Mesothelial cell of epicardium (in vitro differentiated cells): Measurements from ENCODE around the gene KIAA0513. TPM values are rescaled to one million over a fixed set of nuclear protein-coding genes. Genes with fewer than 3 reads are reported as not detected.
A peak's percentile ranks its signal among the peaks of the same experiment; 100 is the strongest.

Source experiments
- DNase-seq, 2 experiments: peaks; one replicate each; pipeline ENCODE4 v3.0.0; 2021; ENCODE audit warnings: low spot score in 2 of 2; ENCODE audit not compliant: unreplicated experiment in 2 of 2
- H3K27ac Mint-ChIP-seq: 2 replicates; pipeline ENCODE4 v1.8.0; 2021; ENCODE audit warnings: mixed read lengths
- H3K27me3 Mint-ChIP-seq: 2 replicates; pipeline ENCODE4 v1.8.0; 2021; ENCODE audit warnings: low read depth, mixed read lengths
- H3K36me3 Mint-ChIP-seq: 2 replicates; pipeline ENCODE4 v1.8.0; 2021; ENCODE audit warnings: mixed read lengths
- H3K4me1 Mint-ChIP-seq: 2 replicates; pipeline ENCODE4 v1.8.0; 2021; ENCODE audit warnings: mixed read lengths
- H3K4me3 Mint-ChIP-seq: 2 replicates; pipeline ENCODE4 v1.8.0; 2021; ENCODE audit warnings: mild to moderate bottlenecking, moderate library complexity, mixed read lengths
- H3K9me3 Mint-ChIP-seq: 2 replicates; pipeline ENCODE4 v1.8.0; 2021; ENCODE audit warnings: mixed read lengths
- total RNA-seq: library from RNA; stranded (reverse); gene quantifications from 3 replicates; pipeline ENCODE4 v1.2.1, GENCODE V29; 2021
- TF ChIP-seq, protein P1 (sequence below): fragments of 200-600 bp; sonication (generic); IDR thresholded peaks from one replicate; pipeline ENCODE4 v1.5.0; 2021; ENCODE audit warnings: antibody characterized with exemption; ENCODE audit not compliant: unreplicated experiment

KIAA0513 gene
- total RNA-seq, 1 donor from 2014 or later = 6.8 TPM

DNA sequence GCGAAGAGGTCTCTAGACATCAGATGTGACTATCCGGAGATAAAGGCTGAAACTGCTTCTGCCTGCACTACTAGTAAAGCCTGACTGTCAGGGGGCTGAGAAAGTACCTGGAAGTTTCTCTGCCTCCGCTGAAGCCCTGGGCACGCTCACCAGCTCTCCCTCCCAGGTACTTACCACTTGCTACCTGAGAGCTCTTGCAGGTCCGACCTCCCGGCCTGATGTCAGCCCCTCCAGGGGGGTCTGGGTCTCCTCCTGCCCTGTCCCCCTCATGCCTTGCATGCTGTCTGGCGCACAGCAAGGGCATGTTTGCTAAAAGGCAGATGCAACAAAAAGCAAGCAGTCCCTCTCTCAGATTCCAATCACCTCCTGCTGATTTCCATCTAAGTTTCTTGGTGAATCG is 33.7 kb upstream of the KIAA0513 start:
- Mint-ChIP-seq H3K4me3 (no peak overlapping the region), H3K4me1 (no peaks in the 10 kb centered on the region), H3K27me3 (no peaks in the 10 kb centered on the region), H3K27ac (peak overlapping the region; percentile 67), H3K9me3 (no peaks in the 10 kb centered on the region), H3K36me3 (peaks cover 25% of the 10 kb centered on the region)
- TF ChIP-seq, protein P1, sequence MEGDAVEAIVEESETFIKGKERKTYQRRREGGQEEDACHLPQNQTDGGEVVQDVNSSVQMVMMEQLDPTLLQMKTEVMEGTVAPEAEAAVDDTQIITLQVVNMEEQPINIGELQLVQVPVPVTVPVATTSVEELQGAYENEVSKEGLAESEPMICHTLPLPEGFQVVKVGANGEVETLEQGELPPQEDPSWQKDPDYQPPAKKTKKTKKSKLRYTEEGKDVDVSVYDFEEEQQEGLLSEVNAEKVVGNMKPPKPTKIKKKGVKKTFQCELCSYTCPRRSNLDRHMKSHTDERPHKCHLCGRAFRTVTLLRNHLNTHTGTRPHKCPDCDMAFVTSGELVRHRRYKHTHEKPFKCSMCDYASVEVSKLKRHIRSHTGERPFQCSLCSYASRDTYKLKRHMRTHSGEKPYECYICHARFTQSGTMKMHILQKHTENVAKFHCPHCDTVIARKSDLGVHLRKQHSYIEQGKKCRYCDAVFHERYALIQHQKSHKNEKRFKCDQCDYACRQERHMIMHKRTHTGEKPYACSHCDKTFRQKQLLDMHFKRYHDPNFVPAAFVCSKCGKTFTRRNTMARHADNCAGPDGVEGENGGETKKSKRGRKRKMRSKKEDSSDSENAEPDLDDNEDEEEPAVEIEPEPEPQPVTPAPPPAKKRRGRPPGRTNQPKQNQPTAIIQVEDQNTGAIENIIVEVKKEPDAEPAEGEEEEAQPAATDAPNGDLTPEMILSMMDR = no peak
- DNase-seq = no peak

DNA sequence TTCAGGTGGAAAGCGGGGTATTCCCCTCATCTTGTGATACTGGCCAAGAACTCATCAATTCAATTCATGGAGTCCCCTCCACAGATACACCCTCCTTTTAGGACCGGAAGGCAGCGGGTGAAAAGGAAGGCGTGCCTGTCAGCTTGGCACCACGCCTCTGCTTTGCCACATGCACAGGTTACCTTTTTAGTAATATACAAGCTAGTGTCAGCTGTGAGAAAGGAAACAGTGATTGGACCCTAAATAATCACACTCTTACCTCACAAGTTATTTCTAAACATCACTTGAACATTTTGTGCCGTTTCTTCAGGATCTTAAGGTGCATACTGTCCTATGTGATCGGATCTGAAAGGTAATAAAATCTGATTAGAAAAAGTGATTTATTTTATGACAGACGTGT is 31.9 kb upstream of the KIAA0513 start:
- Mint-ChIP-seq H3K36me3 (peaks cover 23% of the 10 kb centered on the region), H3K27ac (no peak overlapping the region), H3K9me3 (no peaks in the 10 kb centered on the region), H3K27me3 (no peaks in the 10 kb centered on the region), H3K4me3 (no peak overlapping the region), H3K4me1 (peaks cover 10% of the 10 kb centered on the region)
- TF ChIP-seq, protein P1 = no peak
- no peak for DNase-seq

DNA sequence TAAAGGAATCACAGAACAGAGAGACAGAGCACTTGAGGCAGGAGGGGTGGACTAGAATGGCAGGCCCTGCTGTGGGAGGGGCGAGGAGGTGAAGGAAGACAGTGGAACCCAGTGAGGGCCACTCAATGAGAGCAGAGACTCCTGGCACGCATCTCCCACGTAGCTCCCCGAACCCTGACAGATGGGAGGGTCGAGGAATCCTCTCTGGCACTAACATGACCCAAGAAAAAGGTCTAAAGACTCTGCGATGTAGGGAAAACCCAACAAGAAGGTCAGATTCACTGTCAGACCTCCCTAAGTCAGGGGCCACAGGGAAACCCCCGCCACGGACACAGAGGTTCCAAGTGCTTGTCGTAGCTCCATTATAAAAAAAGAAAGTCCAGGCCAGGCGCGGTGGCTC is 31.2 kb upstream of the KIAA0513 start:
- no peaks in the 10 kb centered on the region for H3K9me3 Mint-ChIP-seq
- peaks cover 23% of the 10 kb centered on the region for H3K36me3 Mint-ChIP-seq
- TF ChIP-seq, protein P1 = no peak
- H3K27ac Mint-ChIP-seq = no peak overlapping the region
- peaks cover 12% of the 10 kb centered on the region for H3K4me1 Mint-ChIP-seq
- H3K4me3 Mint-ChIP-seq = no peak overlapping the region
- no peaks in the 10 kb centered on the region for H3K27me3 Mint-ChIP-seq
- DNase-seq = no peak

DNA sequence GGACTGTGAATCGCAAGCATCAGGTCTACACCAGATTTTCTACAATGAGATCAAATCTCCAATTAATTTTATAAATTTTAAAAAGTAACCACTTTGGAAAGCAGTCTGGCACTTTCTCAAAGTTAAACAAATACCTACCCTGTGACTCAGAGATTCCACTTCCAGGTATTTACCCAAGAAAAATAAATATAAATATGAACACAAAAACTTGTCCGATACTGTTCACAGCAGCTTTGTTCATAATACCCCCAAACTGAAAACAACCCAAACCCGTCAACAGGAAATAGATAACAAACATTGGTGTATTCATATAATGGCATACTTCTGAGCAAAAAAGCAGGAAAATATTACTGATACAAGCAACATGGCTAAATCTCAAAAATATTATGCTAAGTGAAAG is 28.4 kb upstream of the KIAA0513 start:
- Mint-ChIP-seq H3K4me1 (peaks cover 29% of the 10 kb centered on the region), H3K27ac (peak overlapping the region; percentile 91), H3K36me3 (peaks cover 16% of the 10 kb centered on the region), H3K4me3 (no peak overlapping the region), H3K27me3 (no peaks in the 10 kb centered on the region), H3K9me3 (no peaks in the 10 kb centered on the region)
- TF ChIP-seq, protein P1 = no peak
- no peak for DNase-seq

DNA sequence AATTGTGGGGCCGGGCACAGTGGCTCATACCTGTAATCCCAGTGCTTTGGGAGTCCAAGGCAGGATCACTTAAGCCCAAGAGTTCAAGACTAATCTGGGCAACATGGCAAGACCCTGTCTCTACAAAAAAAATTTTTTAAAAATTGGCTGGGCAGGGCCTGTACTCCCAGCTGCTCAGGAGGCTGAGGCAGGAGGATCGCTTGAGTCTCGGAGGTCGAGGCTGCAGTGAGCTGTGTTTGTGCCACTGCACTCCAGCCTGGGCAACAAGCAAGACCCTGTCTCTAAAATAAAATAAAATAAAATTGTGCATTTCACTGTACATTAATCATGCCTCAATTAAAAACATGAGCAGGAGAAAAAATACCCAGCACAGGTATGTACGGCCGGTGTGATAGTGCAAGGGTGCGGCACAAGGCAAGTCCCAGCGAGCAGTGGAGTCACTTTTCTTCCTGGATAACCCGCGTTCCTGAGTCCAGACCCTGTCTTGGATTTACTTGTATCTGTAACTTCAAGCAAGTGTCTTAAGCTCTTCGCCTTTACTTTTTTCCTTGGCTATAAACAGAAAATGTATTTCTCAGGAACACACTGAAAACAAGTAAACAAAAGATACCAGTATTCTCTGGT is 27.6 kb upstream of the KIAA0513 start:
- no peak overlapping the region for H3K4me3 Mint-ChIP-seq
- peak overlapping the region; percentile 97 for H3K27ac Mint-ChIP-seq
- no peaks in the 10 kb centered on the region for H3K9me3 Mint-ChIP-seq
- H3K4me1 Mint-ChIP-seq = peaks cover 36% of the 10 kb centered on the region
- H3K36me3 Mint-ChIP-seq = peaks cover 11% of the 10 kb centered on the region
- TF ChIP-seq, protein P1 = no peak
- no peak for DNase-seq
- H3K27me3 Mint-ChIP-seq = no peaks in the 10 kb centered on the region

DNA sequence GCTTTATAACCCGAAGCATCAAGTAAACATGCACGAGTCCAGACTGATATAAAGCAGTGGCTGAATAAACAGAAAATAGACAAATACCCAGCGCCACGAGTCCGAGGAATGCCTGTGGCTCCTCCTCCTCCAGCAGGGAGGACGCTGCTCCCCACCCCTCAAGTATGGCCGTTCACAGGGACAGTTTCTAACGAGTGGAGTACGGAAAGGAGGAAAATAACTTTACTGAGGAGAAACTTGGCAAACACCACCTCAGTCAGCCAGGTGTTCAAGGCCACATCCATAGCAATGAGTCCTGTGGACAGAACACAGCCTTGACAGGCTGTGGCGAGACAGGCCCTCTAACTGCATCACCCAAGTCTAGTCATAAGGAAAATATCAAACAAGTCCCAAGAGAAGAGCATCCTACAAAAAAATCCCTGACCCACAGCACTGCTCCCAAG is 25.5 kb upstream of the KIAA0513 start:
- Mint-ChIP-seq H3K27ac (peak overlapping the region; percentile 33), H3K27me3 (no peaks in the 10 kb centered on the region), H3K4me1 (peaks cover 49% of the 10 kb centered on the region), H3K36me3 (peaks cover 4% of the 10 kb centered on the region), H3K9me3 (no peaks in the 10 kb centered on the region), H3K4me3 (no peak overlapping the region)
- TF ChIP-seq, protein P1 = no peak
- no peak for DNase-seq
